ENCODE results near the gene ENPP1.

The ENPP1 gene

GRCh38 chr6:131807644-131808459, at the start of gene ENPP1:
Gene ENPP1, plus strand, starts transcription at chr6:131808020. Its CDS starts 16 bp downstream, at chr6:131808036.
- DNase-seq (ENCODE audit: insufficient read length, low spot score) (peak; percentile 79), FAIRE-seq (peak; percentile 81)

DNA sequence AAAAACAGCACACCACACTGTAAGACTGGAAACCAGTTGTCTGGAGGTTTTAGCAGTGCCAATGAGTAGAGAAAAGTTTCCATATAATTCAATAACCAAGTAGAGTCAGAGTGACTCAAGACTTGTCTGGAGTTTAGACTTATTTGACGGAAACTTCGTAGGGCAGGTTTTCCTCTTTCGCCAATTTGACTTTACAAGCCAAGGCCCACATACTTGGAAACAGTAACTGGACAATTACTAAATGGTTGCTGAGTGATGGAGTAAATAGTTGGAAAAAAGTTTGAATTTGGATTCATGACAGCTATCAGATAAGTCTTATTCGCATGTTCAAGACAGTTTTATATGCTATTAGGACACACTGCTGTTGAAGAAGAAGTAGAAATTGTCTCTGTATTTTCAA, 48.9 kb upstream of the ENPP1 start:
- DNase-seq (ENCODE audit: insufficient read length, low spot score) (no peak), FAIRE-seq (no peak)

DNA sequence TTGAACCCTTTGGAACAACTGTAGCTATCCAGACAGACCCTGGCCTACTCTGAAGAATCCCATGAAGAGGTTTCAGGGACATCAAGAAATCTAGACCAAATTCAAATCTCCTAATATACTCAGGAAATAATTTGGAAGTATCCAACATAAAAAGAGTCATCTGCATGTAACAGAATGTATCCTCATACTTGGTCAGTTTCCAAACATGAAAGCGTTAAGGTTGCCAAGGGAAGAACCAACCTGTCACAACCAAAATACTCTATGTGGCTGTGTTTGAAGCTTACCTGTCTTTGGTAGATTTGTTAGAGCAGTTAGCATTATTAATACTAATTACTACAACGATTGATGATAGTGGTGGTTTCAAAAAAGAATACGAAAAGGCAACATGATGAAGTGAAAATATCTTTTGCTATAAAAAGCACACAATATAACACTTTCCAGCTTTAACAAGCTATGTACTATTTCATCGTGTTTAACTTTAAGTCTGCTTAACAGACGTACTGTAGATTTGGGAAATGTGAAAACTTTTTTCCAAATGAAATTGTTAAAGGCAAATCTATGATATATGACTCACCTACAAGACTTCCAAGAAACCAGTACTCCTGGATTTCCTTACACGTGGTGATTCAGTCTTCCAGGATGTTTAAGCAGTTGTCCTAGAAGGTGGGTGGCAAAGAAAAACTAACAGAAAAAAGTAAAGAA, 46.6 kb upstream of the ENPP1 start:
- DNase-seq (ENCODE audit: insufficient read length, low spot score) (peak; percentile 8), FAIRE-seq (no peak)

- FAIRE-seq (no peak), DNase-seq (ENCODE audit: insufficient read length, low spot score) (no peak)
These were observed 46.1 kb upstream of the ENPP1 start for GRCh38 chr6:131761762-131762067.

DNA sequence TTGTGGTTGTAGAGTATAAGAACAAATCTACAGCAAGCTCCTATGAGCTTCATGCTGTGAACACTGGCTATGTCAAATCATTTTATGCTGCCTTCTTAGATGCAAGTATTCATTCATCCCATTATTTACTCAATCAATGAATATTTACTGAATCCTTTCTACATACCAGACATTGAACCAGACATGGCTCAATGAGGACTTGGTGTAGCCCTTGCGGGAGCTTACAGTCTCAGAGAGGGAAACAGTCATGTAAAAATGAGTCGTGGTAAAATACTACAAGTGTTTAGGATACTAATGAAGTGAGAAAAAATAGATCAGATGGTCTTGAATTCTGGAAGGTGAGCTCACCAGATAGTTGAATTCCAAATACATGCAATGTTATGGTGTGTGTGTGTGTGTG, 44.8 kb upstream of the ENPP1 start:
- FAIRE-seq (no peak), DNase-seq (ENCODE audit: insufficient read length, low spot score) (no peak)

- DNase-seq (ENCODE audit: insufficient read length, low spot score) (no peak), FAIRE-seq (no peak)
These were observed 44.1 kb upstream of the ENPP1 start for GRCh38 chr6:131763749-131764148.

DNA sequence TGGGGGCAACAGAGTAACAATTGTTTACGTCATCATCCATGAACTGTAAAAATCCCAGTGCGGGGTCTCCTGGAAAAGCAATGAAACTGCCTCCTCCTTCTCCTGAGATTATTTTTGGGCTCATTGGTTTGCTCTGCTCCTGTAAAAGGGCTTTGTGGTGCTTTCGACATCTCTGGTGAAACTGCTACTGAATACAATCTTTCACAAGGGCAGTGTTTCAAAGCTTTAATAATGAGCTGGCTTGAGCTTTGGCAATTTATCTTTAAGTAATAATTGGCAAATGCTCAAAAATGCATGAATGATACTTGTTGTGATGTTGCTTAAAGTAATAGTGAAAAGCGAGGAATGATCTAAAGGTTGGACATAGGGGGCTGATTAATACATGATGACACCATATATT, 43.5 kb upstream of the ENPP1 start:
- FAIRE-seq (no peak), DNase-seq (ENCODE audit: insufficient read length, low spot score) (no peak)

DNA sequence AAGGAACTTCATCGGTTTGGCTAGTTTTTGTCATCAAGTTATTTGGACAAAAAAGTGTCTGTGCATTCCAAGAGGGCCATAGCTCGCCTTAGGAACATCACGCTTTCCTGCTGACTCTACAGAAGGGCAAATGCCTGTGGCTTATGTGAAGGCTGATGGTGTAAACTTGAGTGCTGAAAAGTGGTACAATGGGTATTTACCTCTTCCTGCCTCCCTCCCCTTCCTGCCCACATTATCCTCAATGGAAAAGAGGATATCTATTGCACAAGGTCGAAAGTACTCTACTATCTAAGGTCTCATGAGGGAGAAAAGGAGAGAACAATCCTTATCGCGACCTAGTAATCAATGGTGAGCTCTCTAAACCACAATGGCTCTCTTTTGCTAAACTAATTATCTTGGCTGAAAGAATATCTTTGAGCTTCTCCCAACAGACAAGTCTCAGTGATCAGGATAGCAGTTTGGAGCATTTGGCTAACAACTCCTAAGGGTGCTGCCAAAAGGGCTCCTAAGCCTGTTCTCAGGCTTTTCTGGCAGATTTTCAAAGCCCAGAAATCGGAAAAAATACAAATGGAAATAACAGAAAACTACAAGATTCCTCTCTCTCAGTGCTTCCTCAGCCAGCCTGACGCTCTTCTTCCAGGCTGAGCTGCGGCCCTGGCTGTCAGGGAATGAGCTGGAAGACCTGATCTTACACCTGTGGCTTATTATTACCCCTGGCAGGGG, 42.6 kb upstream of the ENPP1 start:
- no peak for DNase-seq (ENCODE audit: insufficient read length, low spot score)
- no peak for FAIRE-seq

GRCh38 chr6:131765804-131766135, 42.0 kb upstream of the ENPP1 start:
- DNase-seq (ENCODE audit: insufficient read length, low spot score) (no peak), FAIRE-seq (no peak)

DNA sequence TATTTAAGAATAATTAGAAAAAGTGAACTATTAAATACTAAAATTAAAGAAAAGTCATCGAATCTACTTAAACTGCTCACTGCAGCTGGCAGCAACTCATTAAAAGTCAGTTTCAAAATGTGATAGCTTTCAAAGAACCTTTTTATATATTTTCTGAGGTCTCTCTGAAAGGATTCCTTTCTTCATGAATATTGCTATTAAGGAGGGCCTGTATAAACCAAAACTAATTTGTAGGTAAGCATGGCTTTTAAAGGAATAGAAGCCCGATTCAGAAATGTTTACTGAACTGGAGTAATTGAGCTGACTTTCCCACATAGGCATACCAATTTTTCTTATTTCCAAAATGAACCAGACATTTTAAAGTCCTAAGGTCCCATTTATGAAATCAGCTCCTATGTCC, 41.2 kb upstream of the ENPP1 start:
- no peak for FAIRE-seq

DNA sequence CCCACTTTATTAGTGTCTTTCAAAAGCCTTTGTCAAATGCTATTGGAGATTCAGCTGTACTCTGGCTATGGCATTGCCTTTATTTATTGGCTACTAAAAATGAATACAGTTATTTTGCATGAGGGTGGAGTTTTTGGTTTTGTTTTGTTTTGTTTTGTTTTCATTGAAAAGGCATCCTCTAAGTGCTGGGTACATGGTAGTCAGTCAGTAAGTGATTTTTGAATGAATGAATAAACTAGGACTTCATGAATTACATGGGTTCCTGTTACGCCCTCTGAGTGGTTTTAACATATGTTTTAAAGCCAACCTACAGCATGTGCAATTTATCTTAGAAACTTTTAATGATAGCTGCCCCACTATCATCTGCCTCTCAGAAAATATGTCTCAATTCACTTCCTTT, 38.9 kb upstream of the ENPP1 start:
- no peak for FAIRE-seq
- no peak for DNase-seq (ENCODE audit: insufficient read length, low spot score)

More for the DNA sequence above, 41.2 kb upstream of the ENPP1 start:
- DNase-seq (ENCODE audit: insufficient read length, low spot score) = no peak

- no peak for DNase-seq (ENCODE audit: insufficient read length, low spot score)
- FAIRE-seq = no peak
These were observed 38.3 kb upstream of the ENPP1 start for GRCh38 chr6:131769385-131770141.

DNA sequence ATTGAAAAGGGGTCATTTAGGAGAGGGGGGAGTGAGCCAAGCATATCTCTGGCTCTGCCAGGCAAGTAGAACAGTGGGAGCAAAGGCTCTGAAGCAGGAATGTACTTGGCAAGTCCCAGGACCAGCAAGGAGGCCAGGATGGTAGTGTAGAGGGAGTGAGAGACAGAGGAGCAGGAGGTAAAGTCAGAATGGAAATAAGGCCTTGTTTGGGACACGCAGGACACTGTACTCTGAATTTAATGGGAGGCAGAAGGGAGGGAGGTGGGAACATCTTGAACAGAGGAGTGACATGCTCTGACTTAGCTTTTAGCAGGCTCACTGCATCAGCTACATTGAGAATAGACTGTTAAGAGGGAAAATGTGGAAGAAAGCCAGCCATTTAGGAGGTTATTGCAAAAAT, 37.0 kb upstream of the ENPP1 start:
- DNase-seq (ENCODE audit: insufficient read length, low spot score) (no peak), FAIRE-seq (no peak)

GRCh38 chr6:131773284-131773950, 34.4 kb upstream of the ENPP1 start:
- DNase-seq (ENCODE audit: insufficient read length, low spot score) = no peak
- FAIRE-seq = no peak

DNA sequence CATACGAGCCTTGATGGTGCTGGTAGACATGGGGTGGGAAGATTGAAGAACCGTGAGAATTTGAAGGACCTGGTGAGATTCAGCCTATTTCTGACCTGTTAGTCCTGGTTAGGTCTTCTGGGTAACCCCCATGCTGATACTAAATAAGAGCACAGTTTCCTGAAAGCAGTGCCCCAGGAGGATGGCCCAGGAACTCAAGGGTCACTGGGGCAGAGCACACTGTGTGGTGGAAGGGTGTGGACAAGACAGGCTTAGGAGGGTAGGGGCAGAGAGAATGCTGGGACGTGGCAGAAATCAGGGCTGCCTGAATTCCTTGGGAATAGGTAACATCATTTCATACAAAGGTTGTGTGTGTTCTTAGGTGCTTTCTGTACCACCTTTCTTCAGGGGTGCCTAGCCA, 31.9 kb upstream of the ENPP1 start:
- DNase-seq (ENCODE audit: insufficient read length, low spot score) (no peak), FAIRE-seq (no peak)

DNA sequence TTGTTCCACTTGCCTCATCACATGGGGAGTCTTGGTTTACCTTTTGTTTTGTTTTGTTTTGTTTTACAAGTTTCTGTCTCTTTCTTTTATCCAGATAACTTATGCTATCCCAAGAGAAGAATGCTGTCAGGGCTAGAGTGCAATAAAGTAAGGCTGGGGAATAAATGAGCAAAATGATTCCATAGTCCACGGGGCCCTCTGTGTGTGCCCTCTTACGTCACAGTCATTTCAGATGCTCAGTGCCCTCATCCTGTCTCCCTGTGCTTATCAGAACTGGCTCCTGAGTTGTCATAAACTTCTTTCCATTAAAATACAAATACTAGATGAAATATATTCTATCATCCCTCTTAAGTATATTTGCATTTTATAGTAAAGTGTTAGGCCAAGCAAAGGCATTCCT, 30.8 kb upstream of the ENPP1 start:
- no peak for DNase-seq (ENCODE audit: insufficient read length, low spot score)
- FAIRE-seq = no peak

- no peak for FAIRE-seq
- DNase-seq (ENCODE audit: insufficient read length, low spot score) = no peak
These were observed 29.7 kb upstream of the ENPP1 start for GRCh38 chr6:131778169-131778568.

GRCh38 chr6:131779304-131779703, 28.5 kb upstream of the ENPP1 start:
- FAIRE-seq = no peak
- no peak for DNase-seq (ENCODE audit: insufficient read length, low spot score)

GRCh38 chr6:131780600-131780999, 27.2 kb upstream of the ENPP1 start:
- FAIRE-seq = no peak
- DNase-seq (ENCODE audit: insufficient read length, low spot score) = no peak

DNA sequence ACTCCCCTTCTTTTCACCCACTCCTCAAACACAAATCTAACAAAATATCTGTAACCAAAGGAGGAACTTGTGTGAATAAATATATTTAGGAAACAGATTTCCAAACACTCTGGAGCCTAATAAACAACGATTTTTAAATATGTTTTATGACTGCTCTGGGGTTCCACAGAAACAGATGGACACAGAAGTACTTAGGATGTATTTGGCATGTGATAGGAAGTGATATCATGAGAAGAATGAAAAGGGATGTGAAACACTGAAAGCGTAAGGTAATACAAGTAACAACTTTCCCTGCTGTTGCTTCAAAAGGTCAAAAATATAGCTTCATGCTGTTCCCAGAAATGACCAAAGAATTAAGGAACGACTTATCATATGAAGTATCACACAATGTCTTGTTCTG, 26.1 kb upstream of the ENPP1 start:
- DNase-seq (ENCODE audit: insufficient read length, low spot score) (no peak), FAIRE-seq (no peak)

DNA sequence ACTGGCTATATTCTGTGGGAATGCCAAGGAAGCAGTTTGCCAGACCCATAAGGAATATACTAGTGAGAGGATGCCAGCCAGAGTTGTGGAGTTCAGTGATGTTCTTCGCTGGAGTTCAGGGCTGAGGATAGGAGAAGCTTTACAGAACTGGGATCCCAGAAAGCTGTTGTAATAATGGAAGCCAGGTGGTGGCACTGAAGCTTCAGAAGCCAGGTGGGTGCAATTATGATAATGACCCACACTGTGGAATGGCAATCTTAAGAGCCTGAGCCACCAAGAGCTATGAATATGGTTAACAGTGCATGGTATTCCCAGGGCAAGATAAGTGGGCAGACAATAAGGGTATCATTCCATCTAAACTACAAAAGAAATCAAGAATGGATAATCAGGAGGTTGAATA, 25.1 kb upstream of the ENPP1 start:
- DNase-seq (ENCODE audit: insufficient read length, low spot score) = peak; percentile 18
- FAIRE-seq = no peak

Data from HTR-8/SVneo (cell line).